Stimulated activated CD4-positive, alpha-beta T cell treated with anti-CD3 and anti-CD28 coated beads, Interleukin-15, amount 100 ng/mL, for 24 hours (primary cell): ENCODE measurements around the gene WDR47.
"Not testable (repeated sequence)": the region's sequence is repeated elsewhere in the genome, so short reads cannot be mapped to it uniquely, and the experiment has no call there.

Source experiments
- DNase-seq: peaks from one replicate; pipeline ENCODE4 v3.0.0-alpha.2; 2020

The WDR47 gene

GRCh38 chr1:108961752-108962486 is 80.0 kb downstream of the WDR47 start:
- no peak for DNase-seq

- no peak for DNase-seq
Observed at GRCh38 chr1:108961198-108961597, 80.7 kb downstream of the WDR47 start.

GRCh38 chr1:108960719-108961118 is 81.2 kb downstream of the WDR47 start:
- no peak for DNase-seq

GRCh38 chr1:108957888-108958287 is 84.0 kb downstream of the WDR47 start:
- DNase-seq: no peak

GRCh38 chr1:108955881-108956280 is 86.0 kb downstream of the WDR47 start:
- DNase-seq: no peak

- no peak for DNase-seq
Observed at GRCh38 chr1:108955111-108955510, 86.8 kb downstream of the WDR47 start.

GRCh38 chr1:108953452-108953851 is 88.5 kb downstream of the WDR47 start:
- DNase-seq: no peak

GRCh38 chr1:108951242-108951641 is 90.7 kb downstream of the WDR47 start:
- DNase-seq: no peak

- DNase-seq: no peak
Observed at GRCh38 chr1:108949044-108949443, 92.9 kb downstream of the WDR47 start.

GRCh38 chr1:108947871-108948525 is 93.9 kb downstream of the WDR47 start:
- no peak for DNase-seq

- no peak for DNase-seq
Observed at GRCh38 chr1:108936170-108936569, 105.7 kb downstream of the WDR47 start.

- no peak for DNase-seq
Observed at GRCh38 chr1:108933944-108934343, 108.0 kb downstream of the WDR47 start.

- not testable (repeated sequence) for DNase-seq
Observed at GRCh38 chr1:108927565-108927964, 114.3 kb downstream of the WDR47 start.

GRCh38 chr1:108925920-108926319 is 116.0 kb downstream of the WDR47 start:
- DNase-seq: no peak
